HG03571 (cell line): ENCODE measurements around the gene GRSF1.
"Not testable (repeated sequence)": the region's sequence is repeated elsewhere in the genome, so short reads cannot be mapped to it uniquely, and the experiment has no call there.

Experiments used
- ATAC-seq: cut with Tn5 transposase; IDR thresholded peaks from one replicate; pipeline ENCODE4 v1.9.1; 2021; ENCODE audit not compliant: unreplicated experiment

The GRSF1 gene

DNA sequence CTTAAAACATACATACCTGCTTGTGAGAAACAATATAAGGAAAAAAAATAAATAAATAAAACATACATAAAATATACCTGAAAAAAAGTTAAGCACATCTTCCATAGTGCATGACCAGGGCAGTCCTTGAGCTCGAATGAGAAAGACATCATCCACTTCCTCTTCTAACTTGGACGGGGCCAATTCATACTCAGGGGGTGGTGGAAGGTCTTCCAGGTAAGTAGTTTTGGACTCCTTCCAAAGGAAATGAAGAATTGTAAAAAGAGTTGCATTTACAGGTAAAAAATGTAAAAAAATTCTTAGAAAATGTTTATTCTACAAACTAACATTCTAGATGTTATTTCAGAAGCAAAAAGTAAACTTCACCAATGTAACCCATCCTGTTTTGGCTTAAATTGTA, 3.6 kb downstream of the GRSF1 start:
- ATAC-seq = no peak

DNA sequence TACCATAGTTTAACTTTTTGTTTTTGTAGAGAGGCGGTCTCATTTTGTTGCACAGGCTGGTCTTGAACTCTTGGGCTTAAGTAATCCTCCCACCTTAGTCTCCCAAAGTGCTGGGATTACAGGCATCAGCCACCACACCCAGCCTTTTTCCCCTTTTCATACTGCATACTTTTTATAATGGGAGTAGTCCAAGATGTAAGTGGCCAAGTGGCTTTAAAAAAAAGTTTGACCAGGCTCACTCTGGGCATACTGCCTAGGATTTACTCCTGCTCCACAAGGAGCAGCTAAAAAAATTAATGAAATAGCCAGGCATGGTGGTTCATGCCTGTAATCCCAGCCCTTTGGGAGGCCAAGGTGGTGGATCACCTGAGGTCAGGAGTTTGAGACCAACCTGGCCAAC, 6.0 kb downstream of the GRSF1 start:
- no peak for ATAC-seq

GRCh38 chr4:70831293-70831692, 8.4 kb downstream of the GRSF1 start:
- ATAC-seq = no peak

DNA sequence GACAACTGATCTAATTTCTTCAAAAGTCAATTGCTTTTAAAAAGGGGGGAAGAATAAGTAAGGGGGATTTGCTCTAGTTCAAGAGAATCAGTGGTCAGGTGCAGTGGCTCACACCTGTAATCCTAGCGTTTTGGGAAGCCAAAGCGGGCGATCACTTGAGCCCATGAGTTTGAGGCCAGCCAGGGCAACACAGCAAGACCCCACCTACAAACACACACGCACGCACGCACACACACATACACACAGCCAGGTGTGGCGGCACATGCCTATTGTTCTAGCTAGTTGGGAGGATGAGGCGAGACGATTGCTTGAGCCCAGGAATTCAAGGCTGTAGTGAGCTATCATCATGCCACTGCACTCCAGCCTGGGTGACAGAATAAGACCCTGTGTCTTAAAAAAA, 9.6 kb downstream of the GRSF1 start:
- ATAC-seq = no peak

GRCh38 chr4:70829492-70829891, 10.2 kb downstream of the GRSF1 start:
- no peak for ATAC-seq

- no peak for ATAC-seq
Measured at GRCh38 chr4:70829015-70829414, 10.7 kb downstream of the GRSF1 start.

DNA sequence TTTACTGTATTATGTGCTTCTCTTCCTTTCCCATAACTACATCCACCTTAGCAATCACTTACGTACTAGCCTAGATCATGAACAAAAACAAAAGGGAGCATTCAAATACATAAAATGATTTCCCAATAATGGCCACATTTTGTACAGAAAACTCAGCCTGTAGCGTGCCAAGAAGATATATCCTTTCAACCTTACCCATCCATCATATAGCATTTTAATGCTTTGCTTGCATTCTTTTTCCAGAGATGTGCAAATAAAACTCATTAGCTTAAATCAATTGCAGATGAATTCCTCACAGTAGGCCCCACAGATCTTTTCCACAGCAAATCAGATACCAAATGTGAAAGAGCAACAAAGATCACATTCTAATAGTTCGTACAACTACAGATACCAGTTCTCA, 20.8 kb downstream of the GRSF1 start:
- ATAC-seq = no peak

- ATAC-seq = no peak
Measured at GRCh38 chr4:70818173-70818855, 21.4 kb downstream of the GRSF1 start.

DNA sequence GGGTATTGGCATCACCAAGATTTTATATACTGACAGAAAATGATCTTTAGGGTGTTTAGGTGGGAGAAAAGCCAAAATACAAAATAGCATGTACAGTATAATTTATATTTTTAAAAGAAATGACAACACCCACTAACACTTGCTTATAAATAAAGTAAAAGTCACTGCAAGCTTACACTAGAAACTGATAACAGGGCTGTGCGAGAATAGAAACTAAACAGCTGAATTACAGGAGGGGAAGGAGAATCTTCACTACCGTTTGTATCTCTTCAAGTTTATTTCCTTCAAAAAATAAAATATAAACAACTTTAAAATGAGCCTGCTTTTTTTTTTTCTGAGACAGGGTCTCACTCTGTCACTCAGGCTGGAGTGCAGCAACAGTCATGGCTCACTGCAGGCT, 22.8 kb downstream of the GRSF1 start:
- ATAC-seq = no peak

DNA sequence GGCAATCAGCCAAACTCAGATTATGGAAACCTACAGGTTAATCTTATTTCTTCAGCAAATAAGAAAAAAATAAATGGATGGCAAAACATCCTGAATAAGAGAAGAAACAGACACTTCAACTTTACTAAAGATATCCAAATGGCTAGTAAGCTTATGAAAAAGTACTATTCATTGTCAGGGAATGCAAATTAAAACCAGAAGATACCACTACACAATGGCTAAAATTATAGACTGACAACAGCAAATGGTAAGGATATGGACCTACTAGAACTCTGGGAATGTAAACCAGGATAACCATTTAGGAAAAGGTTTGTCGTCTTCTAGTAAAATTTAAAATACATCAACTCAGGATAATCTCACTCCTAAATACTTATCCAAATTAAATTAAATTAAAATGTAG, 24.3 kb downstream of the GRSF1 start:
- no peak for ATAC-seq

- no peak for ATAC-seq
Measured at GRCh38 chr4:70808151-70808550, 31.5 kb downstream of the GRSF1 start.

DNA sequence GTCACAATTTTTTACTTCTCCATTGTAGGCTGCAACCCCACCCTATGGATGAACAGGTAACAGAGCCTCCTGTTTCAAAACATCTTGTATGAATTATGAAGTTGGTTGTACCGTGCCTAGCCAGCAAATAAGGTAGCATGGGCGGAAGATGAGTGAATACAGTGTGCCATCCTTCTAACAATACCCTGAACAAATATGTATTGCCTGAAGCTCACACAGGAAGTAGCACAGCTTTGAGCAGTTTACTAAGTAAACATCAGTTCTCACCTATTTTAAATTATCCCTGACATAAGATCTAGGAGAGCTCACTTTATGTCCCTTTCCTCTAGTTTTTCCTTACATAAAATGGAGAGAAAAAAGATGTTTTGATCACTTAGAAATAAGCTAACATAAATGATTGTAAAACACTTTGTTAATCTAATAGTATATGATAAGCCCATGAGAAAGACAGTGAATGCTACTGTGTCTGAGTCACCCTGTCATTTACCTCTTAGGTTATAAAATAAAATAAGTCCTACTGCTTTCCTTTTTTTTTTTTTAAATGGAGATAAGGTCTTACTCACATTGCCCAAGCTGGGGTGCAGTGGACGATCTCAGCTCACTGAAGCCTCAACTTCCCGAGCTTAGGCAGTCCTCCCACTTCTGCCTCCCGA, 36.6 kb downstream of the GRSF1 start:
- ATAC-seq = no peak

- no peak for ATAC-seq
Measured at GRCh38 chr4:70801265-70801809, 38.4 kb downstream of the GRSF1 start.

GRCh38 chr4:70793626-70794025, 46.1 kb downstream of the GRSF1 start:
- no peak for ATAC-seq

GRCh38 chr4:70788733-70789132, 51.0 kb downstream of the GRSF1 start:
- no peak for ATAC-seq

DNA sequence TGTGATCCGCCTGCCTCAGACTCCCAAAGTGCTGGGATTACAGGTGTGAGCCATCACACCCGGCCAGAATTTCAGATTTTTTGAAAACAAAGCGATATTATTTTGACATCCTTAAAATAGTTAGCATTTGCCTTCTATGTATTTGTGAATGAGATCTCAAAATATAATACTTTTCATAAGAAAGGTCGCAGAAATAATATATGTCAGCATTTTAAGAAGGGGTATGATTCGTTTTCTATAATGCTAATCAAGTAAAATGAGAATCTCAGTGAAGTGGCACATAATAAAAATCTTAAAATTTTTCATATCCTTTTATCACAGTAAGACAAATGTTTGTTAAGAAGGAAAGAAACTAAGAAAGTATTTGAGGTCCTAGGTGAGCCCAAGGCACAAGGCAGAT, 52.2 kb downstream of the GRSF1 start:
- ATAC-seq = no peak

GRCh38 chr4:70783096-70783495, 56.6 kb downstream of the GRSF1 start:
- ATAC-seq = no peak

DNA sequence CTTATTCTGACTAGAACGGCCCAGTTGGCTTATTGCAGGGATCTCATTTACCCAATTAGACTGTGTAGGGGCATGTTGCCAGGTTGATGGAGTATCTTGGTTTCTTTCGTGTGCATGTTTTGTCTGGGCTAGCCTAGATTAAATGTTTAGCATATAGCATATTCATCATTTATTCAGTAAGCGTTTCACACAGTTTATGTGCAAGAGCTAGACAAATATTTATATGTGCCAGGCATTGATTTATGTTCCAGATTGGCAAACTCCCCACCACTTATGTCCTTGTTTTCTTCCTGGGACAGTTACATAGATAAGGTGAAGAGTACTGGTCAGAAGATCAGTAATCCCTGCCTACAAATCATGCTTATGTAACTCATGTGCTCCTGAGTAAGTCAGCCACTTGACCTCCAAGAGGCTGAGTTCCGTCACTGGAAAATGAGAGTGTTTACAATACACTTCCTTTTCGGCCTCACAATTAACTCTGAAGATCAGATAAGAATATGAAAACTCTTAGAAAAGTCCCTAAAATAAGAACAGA, 60.7 kb downstream of the GRSF1 start:
- ATAC-seq = no peak

DNA sequence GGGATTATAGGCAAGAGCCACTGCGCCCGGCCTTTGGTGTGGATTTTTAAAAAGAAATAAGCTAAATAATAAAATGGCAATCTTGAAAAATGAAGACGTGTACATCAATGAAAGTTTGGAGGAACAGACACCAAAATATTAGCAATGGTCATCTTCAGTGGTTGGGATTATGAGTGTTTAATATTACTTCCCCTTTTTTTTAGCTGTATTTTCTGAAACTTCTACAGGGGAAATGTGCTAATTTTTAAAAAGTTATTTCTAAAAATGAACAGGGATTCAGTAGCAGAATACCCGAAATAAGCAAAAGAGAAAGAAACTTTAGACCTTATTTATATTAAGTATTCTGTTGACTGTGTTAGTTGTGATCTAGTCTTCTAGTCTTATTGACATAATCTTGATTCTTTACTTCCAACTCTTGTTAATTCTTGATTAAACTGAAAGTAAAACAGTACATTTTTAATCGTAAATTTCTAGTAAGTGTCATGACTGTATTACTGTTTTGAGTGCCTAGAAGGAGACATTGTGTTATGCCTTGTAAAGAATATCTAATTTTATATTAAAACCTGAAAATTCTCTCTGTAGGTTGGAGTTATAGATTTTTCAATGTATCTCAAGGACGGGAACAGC, 66.6 kb downstream of the GRSF1 start:
- ATAC-seq = no peak

DNA sequence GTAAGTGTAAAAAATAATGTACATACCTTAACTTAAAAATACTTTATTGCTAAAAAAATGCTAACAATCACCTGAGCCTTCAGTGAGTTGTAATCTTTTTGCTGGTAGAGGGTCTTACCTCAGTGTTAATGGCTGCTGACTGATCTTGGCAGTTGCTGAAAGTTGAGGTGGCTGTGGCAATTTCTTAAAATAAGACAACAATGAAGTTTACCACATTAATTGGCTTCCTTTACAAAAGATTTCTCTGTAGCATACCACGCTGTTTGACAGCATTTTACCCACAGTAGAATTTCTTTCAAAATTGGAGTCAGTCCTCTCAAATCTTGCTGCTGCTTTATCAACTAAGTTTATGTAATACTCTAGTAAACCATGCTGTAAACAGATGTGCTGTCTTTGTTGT, 70.3 kb downstream of the GRSF1 start:
- ATAC-seq = not testable (repeated sequence)

DNA sequence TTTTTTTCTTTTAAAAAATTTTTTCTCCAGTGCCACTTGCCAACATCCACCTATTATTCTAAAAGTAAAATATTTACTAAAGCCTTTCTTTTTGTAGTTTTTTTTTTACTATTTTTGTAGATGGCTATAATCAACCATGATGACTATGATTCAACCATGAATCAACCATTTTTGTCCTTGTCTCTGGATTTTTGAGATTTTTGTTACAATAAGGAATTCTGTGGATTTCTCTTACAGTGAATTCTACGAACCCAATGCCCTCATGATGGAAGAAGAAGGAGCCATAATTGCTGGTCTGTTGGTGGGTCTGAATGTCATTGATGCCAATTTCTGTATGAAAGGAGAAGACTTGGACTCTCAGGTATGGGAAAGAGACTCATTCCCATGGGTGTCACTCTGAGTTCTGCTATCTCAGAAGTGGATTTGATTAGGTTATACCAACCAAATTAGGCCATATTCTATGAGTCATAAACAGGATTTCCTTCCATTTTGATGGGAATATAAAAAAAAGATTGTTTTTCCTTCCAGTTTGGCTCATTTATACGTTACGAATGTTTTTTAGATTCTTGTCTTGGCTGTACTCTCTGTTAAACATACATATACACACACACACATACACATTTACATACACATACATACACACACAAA, 71.3 kb downstream of the GRSF1 start:
- ATAC-seq = no peak
